ENCODE data around the gene GADD45GIP1. TPM values are rescaled to one million over a fixed set of nuclear protein-coding genes. Genes with fewer than 3 reads are reported as not detected.
A peak's percentile ranks its signal among the peaks of the same experiment; 100 is the strongest.

GADD45GIP1 gene
- total and polyA plus RNA-seq, 10 of the 15 experiments (the other 5 are each of a cell fraction or from before 2014, with no cell fraction given) = 5.1 to 136 (median 30.1) TPM

GRCh38 chr19:12974301-12975220, 17.5 kb upstream of the GADD45GIP1 start:
- ChIA-PET RAD21 (ENCODE audit: unreplicated experiment) (interaction anchor here (1.6 to 5.0 kb wide), 2 partner anchors 9 to 87 kb away, joined by 6 to 49 read pairs; no protein-coding TSS in a partner anchor), SMC1A (ENCODE audit: uncharacterized antibody, unreplicated experiment) (interaction anchor here (0.6 to 1.6 kb wide), 2 partner anchors 9 to 32 kb away, joined by 3 to 4 read pairs; no protein-coding TSS in a partner anchor), CTCF (interaction anchor here (0.6 to 13.5 kb wide), 7 partner anchors 9 to 153 kb away, joined by 3 to 247 read pairs (median 25); no protein-coding TSS in a partner anchor), POLR2A (interaction anchor here (0.6 to 0.7 kb wide), 3 partner anchors 9 to 999 kb away, joined by 3 read pairs; no protein-coding TSS in a partner anchor)
- Histone ChIP-seq H4K20me1 (ENCODE audit: control insufficient read depth, insufficient read depth) (no peaks in the 10 kb centered on the region), H3K4me1 (ENCODE audit: control insufficient read depth, insufficient read depth, low read length) (no peaks in the 10 kb centered on the region), H3K27ac (ENCODE audit: control insufficient read depth, insufficient read depth) (no peak overlapping the region), H3K9ac (ENCODE audit: control insufficient read depth, insufficient read depth, low read length) (no peak overlapping the region), H2AFZ (ENCODE audit: control insufficient read depth, low read depth, low read length) (no peak overlapping the region), H3K79me2 (ENCODE audit: control insufficient read depth, insufficient read depth, low read length) (no peaks in the 10 kb centered on the region), H3K4me2 (ENCODE audit: control insufficient read depth, insufficient read depth) (no peak overlapping the region), H3K36me3 (ENCODE audit: control insufficient read depth in 2 of 2, insufficient read depth in 2 of 2, low read length in 1 of 2) (no peaks in the 10 kb centered on the region), H3K27me3 (replicated peaks in 1 of 2; ENCODE audit: control insufficient read depth in 2 of 2, insufficient read depth in 2 of 2, low read length in 1 of 2) (no peaks in the 10 kb centered on the region), H3K9me3 (replicated peaks; ENCODE audit: control insufficient read depth, insufficient read depth, low read length) (no peaks in the 10 kb centered on the region), H3K4me3 (no peak overlapping the region)
- peak; percentile 68 for ATAC-seq
- WGBS (ENCODE audit: insufficient coverage, insufficient replicate concordance, low lambda C conversion rate, missing lambda C conversion rate) = 16% methylated on average over 18 of the region's 19 CpGs
- no peak for DNase-seq (ENCODE audit: low read depth, low spot score)
- BruUV-seq (replicated peaks) = no TSS peak
- in situ Hi-C loops (cut with MboI) = loop anchor here (5.0 to 10.0 kb wide), 2 partner anchors 118 to 290 kb away; no protein-coding TSS in a partner anchor
- intact Hi-C loops (cut with micrococcal nuclease; ENCODE audit: unreplicated experiment) = loop anchor here (5.0 kb wide), 3 partner anchors 58 to 303 kb away; no protein-coding TSS in a partner anchor
- TF ChIP-seq LARP7 (IDR thresholded peaks at IDR 0.05) (no peak), ATF7 (IDR thresholded peaks at IDR 0.05; ENCODE audit: low read depth) (peak; percentile 37; the same call in 1 of the 2 replicates)
- no peak for FAIRE-seq

GRCh38 chr19:12973236-12973635, 16.2 kb upstream of the GADD45GIP1 start:
- DNase-seq (ENCODE audit: low read depth, low spot score) = no peak
- in situ Hi-C loops (cut with MboI) (loop anchor here (10.0 kb wide), 1 partner anchor 292 kb away; no protein-coding TSS in a partner anchor), intact Hi-C loops (cut with micrococcal nuclease; ENCODE audit: unreplicated experiment) (no loop called here)
- Histone ChIP-seq H2AFZ (ENCODE audit: control insufficient read depth, low read depth, low read length) (no peak overlapping the region), H3K4me3 (no peak overlapping the region), H4K20me1 (ENCODE audit: control insufficient read depth, insufficient read depth) (no peaks in the 10 kb centered on the region), H3K36me3 (ENCODE audit: control insufficient read depth in 2 of 2, insufficient read depth in 2 of 2, low read length in 1 of 2) (no peaks in the 10 kb centered on the region), H3K27me3 (replicated peaks in 1 of 2; ENCODE audit: control insufficient read depth in 2 of 2, insufficient read depth in 2 of 2, low read length in 1 of 2) (no peaks in the 10 kb centered on the region), H3K4me2 (ENCODE audit: control insufficient read depth, insufficient read depth) (no peak overlapping the region), H3K4me1 (ENCODE audit: control insufficient read depth, insufficient read depth, low read length) (no peaks in the 10 kb centered on the region), H3K79me2 (ENCODE audit: control insufficient read depth, insufficient read depth, low read length) (no peaks in the 10 kb centered on the region), H3K9me3 (replicated peaks; ENCODE audit: control insufficient read depth, insufficient read depth, low read length) (no peaks in the 10 kb centered on the region), H3K9ac (ENCODE audit: control insufficient read depth, insufficient read depth, low read length) (no peak overlapping the region), H3K27ac (ENCODE audit: control insufficient read depth, insufficient read depth) (no peak overlapping the region)
- TF ChIP-seq SMC3 (IDR thresholded peaks at IDR 0.05; ENCODE audit: borderline replicate concordance, low read length) (no peak), FOS (IDR thresholded peaks at IDR 0.05; ENCODE audit: borderline replicate concordance, extremely low read depth, insufficient read length) (no peak), ZBTB33 (IDR thresholded peaks at IDR 0.05) (no peak)
- RAD21 ChIA-PET (ENCODE audit: unreplicated experiment) = interaction anchor here (5.0 kb wide), 1 partner anchor 88 kb away, joined by 49 read pairs; no protein-coding TSS in a partner anchor
- ATAC-seq = no peak
- 62% methylated on average over 16 of the region's 16 CpGs for WGBS (ENCODE audit: insufficient coverage, insufficient replicate concordance, low lambda C conversion rate, missing lambda C conversion rate)
- BruUV-seq (replicated peaks) = no TSS peak
- SMC1A ChIA-PET (ENCODE audit: uncharacterized antibody, unreplicated experiment) = interaction anchor here (1.6 kb wide), 1 partner anchor 8 kb away, joined by 4 read pairs; no protein-coding TSS in a partner anchor
- CTCF ChIA-PET = interaction anchor here (0.7 to 13.5 kb wide), 6 partner anchors 8 to 131 kb away, joined by 3 to 247 read pairs (median 32); no protein-coding TSS in a partner anchor
- FAIRE-seq = no peak
- POLR2A ChIA-PET = no interaction called here
